Measurements from ENCODE around the gene RAI1. TPM values are rescaled to one million over a fixed set of nuclear protein-coding genes. Genes with fewer than 3 reads are reported as not detected.
"Not testable (repeated sequence)": the region's sequence is repeated elsewhere in the genome, so short reads cannot be mapped to it uniquely, and the experiment has no call there.

The RAI1 gene
- total and polyA plus RNA-seq, 2 of the 13 experiments (the other 11 are each of a cell fraction or from before 2014, with no cell fraction given): 3.4 to 5.2 TPM

DNA sequence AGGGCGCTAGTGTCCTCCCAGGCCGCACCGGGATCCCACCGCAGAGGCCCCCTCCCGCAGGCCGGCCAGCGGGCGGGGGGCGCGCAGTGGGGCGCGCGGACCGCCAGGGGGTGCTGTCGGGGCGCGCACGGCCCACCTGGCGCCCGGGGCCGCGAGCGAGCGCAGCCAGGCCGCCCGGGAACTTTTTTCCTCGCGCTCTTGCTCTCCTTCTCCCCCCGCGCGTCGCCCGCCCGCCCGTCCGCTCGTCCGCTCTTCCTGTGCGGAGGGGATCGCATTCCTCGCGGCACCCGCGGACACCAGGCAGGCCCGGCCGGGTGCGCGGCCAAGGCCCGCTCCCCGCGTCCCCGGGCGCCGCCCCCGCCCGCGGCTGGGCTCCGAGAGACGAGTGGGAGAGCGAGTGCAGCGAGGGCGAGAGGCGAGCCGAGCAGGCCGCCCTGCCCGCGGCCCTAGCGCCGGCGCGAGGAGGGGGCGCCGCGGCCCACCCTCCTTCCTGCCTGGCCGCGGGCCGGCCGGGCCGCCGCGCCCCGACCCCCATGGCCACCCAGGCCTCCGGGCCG is at the start of gene RAI1 (continued):
- TF ChIP-seq, protein P1, sequence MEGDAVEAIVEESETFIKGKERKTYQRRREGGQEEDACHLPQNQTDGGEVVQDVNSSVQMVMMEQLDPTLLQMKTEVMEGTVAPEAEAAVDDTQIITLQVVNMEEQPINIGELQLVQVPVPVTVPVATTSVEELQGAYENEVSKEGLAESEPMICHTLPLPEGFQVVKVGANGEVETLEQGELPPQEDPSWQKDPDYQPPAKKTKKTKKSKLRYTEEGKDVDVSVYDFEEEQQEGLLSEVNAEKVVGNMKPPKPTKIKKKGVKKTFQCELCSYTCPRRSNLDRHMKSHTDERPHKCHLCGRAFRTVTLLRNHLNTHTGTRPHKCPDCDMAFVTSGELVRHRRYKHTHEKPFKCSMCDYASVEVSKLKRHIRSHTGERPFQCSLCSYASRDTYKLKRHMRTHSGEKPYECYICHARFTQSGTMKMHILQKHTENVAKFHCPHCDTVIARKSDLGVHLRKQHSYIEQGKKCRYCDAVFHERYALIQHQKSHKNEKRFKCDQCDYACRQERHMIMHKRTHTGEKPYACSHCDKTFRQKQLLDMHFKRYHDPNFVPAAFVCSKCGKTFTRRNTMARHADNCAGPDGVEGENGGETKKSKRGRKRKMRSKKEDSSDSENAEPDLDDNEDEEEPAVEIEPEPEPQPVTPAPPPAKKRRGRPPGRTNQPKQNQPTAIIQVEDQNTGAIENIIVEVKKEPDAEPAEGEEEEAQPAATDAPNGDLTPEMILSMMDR (CRISPR knock-in tag; IDR thresholded peaks at IDR 0.05): peak; percentile 64
- TF ChIP-seq ZIK1 (CRISPR knock-in tag; IDR thresholded peaks at IDR 0.05; ENCODE audit: borderline replicate concordance, low read depth) (no peak), ZNF446 (CRISPR knock-in tag; IDR thresholded peaks at IDR 0.05) (no peak)

DNA sequence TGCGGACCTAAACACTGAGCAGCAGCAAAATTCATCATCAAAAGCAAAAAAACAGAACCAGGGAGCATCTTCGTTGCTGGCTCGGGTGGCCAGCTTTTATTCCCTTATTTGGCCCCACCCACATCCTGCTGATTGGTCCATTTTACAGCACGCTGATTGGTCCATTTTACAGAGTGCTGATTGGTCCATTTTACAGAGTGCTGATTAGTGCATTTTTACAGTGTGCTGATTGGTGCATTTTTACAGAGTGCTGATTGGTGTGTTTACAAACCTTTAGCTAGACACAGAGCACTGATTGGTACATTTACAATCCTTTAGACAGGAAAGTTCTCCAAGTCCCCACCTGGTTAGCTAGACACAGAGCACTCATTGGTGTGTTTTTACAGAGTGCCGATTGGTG is 48.6 kb upstream of the RAI1 start:
- H3K79me2 ChIP-seq (ENCODE audit: insufficient read depth, low read length); CTCF ChIA-PET (ENCODE audit: low intra/inter-chr PET ratio, low total read pairs); H2AFZ ChIP-seq (ENCODE audit: low read length); DNase-seq (ENCODE audit: low spot score); H3K4me2 ChIP-seq (ENCODE audit: low read depth, low read length); POLR2A ChIA-PET; in situ Hi-C loops (cut with HindIII; ENCODE audit: extremely low pct_ligation_motif_present, low pct_unique_long_range_greater_than_20kb); H3K9me3 ChIP-seq (ENCODE audit: low read length); FAIRE-seq; H3K27ac ChIP-seq (ENCODE audit: extremely low read length, insufficient read depth, low read length); ATAC-seq; intact Hi-C loops (cut with micrococcal nuclease; ENCODE audit: unreplicated experiment); H3K4me3 ChIP-seq (replicated peaks in 1 of 3; ENCODE audit: insufficient read depth in 1 of 3, low read depth in 2 of 3, low read length in 3 of 3); H3K9ac ChIP-seq (ENCODE audit: insufficient read depth, low read depth, low read length); BruUV-seq (replicated peaks); H4K20me1 ChIP-seq (ENCODE audit: insufficient read depth, low read length); H3K36me3 ChIP-seq (replicated peaks in 1 of 2; ENCODE audit: control insufficient read depth in 1 of 2, insufficient read depth in 2 of 2, low read length in 2 of 2); H3K27me3 ChIP-seq (ENCODE audit: control insufficient read depth in 1 of 2, insufficient read depth in 2 of 2, low read length in 2 of 2); H3K4me1 ChIP-seq (ENCODE audit: insufficient read depth, low read length): not testable (repeated sequence)
- TF ChIP-seq NFYC (CRISPR knock-in tag; IDR thresholded peaks at IDR 0.05) (peak; percentile 54; the same call in 1 of the 2 replicates), MAFK (conservative IDR thresholded peaks at IDR 0.05 in 1 of 2, IDR thresholded peaks at IDR 0.05 in 1 of 2; ENCODE audit: low read length in 2 of 2) (peak; percentile 56 to 70), MAFF (IDR thresholded peaks at IDR 0.05; ENCODE audit: low read depth, low read length) (peak; percentile 72), NFYB (CRISPR knock-in tag; IDR thresholded peaks at IDR 0.05) (peak; percentile 73)
- 46% methylated on average over 5 of the region's 5 CpGs for WGBS (ENCODE audit: low lambda C conversion rate)

All from HepG2 (cell line).